Activated naive CD4-positive, alpha-beta T cell treated with anti-CD3 and anti-CD28 coated beads, Interleukin-2, amount 50 U/mL, for 72 hours (primary cell): ENCODE data around the gene PRSS16. TPM values are rescaled to one million over a fixed set of nuclear protein-coding genes. Genes with fewer than 3 reads are reported as not detected.

ENCODE experiments used
- ATAC-seq, 2 donors: fragments of 150-1000 bp; cut with Tn5 transposase; 2 replicates each; pipeline ENCODE4 v1.10.0; 2021; ENCODE audit warnings: mild to moderate bottlenecking in 2 of 2, moderate library complexity in 2 of 2
- DNase-seq, 2 donors: peaks; one replicate each; pipeline ENCODE4 v3.0.0; 2021 to 2022; ENCODE audit warnings: low spot score in 2 of 2
- H3K27ac Mint-ChIP-seq, 2 donors: one replicate each; pipeline ENCODE4 v1.8.0; 2022; ENCODE audit warnings: mild to moderate bottlenecking in 2 of 2, mixed read lengths in 2 of 2
- H3K36me3 Mint-ChIP-seq, 2 donors: one replicate each; pipeline ENCODE4 v1.8.0; 2022; ENCODE audit warnings: mixed read lengths in 2 of 2
- H3K9me3 Mint-ChIP-seq, 2 donors: one replicate each; pipeline ENCODE4 v1.8.0; 2022; ENCODE audit warnings: mixed read lengths in 2 of 2
- total RNA-seq, 2 donors: library from RNA; stranded (reverse); gene quantifications; one replicate each; pipeline ENCODE4 v1.2.3, GENCODE V29; 2022

Gene PRSS16
- total RNA-seq, 2 donors from 2014 or later: 1.3 to 2.5 TPM

DNA sequence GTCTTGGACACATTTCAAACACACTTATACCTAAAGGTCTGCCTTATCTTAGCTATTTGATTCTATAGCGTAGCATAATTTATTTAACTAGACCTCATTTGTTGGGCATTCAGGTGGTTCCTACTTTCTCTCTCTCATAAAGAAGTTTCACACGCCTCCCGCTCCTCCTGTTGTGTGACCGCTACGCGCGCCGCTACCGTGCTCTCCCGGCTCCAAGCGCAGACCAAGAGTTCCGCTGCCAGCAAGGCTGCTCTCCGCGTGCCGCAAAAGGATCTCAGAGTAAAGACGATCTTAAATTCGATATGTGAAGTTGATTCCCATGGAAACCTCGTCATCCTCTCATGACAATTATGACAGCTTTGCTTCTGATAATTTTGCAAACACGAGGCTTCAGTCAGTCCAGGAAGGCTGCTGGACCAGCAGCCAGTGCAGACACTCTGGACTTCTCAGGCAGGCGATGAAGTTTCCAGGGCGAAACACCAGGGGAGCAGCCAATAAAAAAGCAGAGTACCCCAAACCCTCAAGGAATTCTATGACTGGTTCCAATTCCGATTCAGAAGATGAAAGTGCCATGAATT lies 20.4 kb downstream of the PRSS16 start:
- Mint-ChIP-seq H3K36me3 (peaks cover 8 to 10% of the 10 kb centered on the region in 2 donors), H3K27ac (no peak overlapping the region), H3K9me3 (peaks cover 0 to 3% of the 10 kb centered on the region in 2 donors)
- DNase-seq: no peak
- no peak for ATAC-seq

DNA sequence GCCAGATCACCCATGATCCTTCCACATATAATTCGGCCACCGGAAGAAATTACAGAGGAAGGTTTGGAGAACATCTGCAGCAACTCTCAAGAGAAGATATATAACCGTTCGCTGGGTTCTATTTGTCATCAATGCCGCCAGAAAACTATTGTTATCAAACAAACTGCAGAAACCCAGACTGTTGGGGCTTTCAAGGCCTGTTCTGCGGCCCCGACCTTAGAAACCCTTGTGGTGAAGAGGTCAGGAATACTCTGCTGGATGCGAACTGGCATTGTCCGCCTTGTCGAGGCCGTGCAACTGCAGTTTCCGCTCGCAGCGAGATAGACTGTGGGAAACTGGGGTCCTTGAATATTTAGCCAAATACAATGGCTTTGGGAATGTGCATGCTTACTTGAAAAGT lies 21.3 kb downstream of the PRSS16 start:
- ATAC-seq (no peak), DNase-seq (no peak)
- Mint-ChIP-seq H3K27ac (no peak overlapping the region), H3K36me3 (peaks cover 8 to 10% of the 10 kb centered on the region in 2 donors), H3K9me3 (peaks cover 0 to 3% of the 10 kb centered on the region in 2 donors)

DNA sequence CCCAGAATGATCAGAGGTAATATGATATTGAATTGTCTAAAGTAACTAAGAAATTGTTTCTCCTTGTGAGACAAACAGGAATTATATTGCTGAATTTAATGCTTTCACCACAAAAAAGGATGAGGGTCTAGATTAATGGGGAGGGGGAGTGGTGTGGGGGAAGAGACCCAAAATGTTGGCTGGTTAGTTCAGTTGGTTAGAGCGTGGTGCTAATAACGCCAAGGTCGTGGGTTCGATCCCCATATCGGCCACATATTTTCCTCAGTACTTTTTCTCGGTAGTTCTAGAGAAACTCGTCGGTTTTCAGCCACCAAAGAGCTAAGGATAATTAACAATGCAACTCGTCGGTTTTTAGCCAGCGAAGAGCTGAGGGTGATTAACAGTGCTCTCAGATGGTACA lies 26.3 kb downstream of the PRSS16 start:
- no peak for DNase-seq
- Mint-ChIP-seq H3K9me3 (peaks cover 4 to 9% of the 10 kb centered on the region in 2 donors), H3K36me3 (peaks cover 7 to 21% of the 10 kb centered on the region in 2 donors), H3K27ac (no peak overlapping the region)
- ATAC-seq: no peak

DNA sequence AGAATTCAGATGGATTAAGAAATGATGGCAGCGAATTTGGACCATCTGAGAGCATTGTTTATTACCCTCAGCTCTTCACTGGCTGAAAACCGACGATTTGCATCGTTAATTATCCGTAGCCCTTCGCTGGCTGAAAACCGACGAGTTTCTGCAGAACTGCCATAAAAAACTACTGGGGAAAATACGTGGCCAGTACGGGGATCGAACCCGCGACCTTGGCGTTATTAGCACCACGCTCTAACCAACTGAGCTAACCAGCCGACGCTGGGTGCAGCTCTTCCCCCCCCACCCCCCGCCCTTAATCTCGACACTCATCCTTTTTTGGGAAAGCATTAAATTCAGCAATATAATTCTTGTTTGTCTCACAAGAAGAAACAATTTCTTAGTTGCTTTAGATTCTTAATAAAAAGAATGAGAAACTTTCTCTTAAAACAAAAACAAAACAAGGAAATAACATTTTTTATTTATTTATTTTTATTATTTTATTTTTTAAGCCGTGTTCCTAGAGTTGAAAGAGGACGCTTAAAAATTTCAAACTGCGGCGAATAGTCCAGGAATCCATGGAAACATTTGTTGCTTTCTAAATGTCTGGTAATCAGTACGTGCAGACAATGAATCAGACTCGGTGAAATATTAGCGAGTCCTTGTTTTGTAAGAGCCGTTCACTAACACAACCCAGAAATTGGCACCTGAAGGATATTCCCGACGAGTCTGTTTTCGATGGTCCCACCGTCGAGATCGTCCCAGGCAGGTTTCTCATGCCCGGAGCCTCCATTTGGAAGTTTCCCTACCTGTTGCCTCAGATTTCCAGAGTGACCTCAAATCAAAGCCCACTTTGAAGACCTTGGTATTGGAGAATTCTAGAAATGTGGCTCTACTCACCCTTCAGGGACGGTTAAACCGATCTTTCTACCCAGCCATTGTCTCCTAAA lies 27.8 kb downstream of the PRSS16 start:
- Mint-ChIP-seq H3K36me3 (peaks cover 7 to 24% of the 10 kb centered on the region in 2 donors), H3K27ac (no peak overlapping the region), H3K9me3 (peaks cover 4 to 9% of the 10 kb centered on the region in 2 donors)
- DNase-seq: no peak
- no peak for ATAC-seq

DNA sequence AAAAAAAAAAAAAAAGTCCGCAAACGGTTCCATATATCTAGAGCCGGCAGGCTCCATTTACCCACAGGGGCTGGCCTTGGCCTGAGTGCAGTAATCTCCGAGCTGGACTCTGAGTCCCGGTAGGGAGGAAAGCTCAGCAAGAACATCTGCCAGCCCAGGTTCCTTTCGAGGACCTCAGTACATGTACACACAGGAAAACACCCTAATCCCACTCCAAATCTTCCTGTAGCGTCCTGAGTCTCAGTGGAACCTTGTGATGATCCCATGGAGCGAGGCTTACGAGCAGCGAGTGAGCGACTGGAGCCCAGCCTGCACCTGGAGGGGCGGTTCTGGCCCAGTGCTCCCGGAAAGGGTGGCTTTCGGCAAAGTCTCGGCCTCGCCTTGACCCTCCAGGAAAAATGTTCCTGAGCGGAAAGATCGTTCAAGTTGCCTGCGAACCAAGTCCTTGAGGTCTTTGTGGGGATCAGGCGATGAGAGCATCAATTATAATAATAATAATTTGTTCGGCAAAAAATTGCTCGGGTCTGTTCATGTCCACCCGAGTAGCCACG lies 32.1 kb downstream of the PRSS16 start:
- ATAC-seq: peak in 1 of 2 donors; percentile 13
- peaks cover 8 to 17% of the 10 kb centered on the region in 2 donors for H3K9me3 Mint-ChIP-seq
- DNase-seq: no peak
- H3K27ac Mint-ChIP-seq: no peak overlapping the region
- H3K36me3 Mint-ChIP-seq: peaks cover 35 to 55% of the 10 kb centered on the region in 2 donors

DNA sequence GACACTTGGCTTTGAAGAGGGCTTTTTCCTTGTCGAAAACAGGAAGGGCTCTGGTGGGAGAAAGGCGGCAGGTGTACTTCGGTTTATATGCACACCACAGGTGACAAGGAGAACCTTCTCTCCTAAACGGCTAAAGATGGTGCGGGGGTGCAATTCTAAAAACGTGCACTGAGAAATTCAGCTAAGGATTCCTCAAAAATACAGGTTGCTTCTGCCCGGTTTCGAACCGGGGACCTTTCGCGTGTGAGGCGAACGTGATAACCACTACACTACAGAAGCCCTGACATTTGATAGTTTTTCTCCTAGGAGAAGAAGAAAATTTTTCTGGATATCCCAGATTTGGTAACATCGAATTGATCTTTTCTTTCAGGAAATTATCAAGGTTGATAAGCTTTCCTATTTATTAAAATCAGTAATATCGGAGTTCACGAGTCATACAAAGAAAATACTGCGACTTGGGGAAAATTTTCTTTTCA lies 32.6 kb downstream of the PRSS16 start:
- peak in 1 of 2 donors; percentile 38 for ATAC-seq
- peaks cover 40 to 60% of the 10 kb centered on the region in 2 donors for H3K36me3 Mint-ChIP-seq
- peak overlapping the region in 1 of 2 donors; percentile 60 for H3K27ac Mint-ChIP-seq
- peaks cover 11 to 21% of the 10 kb centered on the region in 2 donors for H3K9me3 Mint-ChIP-seq
- no peak for DNase-seq

DNA sequence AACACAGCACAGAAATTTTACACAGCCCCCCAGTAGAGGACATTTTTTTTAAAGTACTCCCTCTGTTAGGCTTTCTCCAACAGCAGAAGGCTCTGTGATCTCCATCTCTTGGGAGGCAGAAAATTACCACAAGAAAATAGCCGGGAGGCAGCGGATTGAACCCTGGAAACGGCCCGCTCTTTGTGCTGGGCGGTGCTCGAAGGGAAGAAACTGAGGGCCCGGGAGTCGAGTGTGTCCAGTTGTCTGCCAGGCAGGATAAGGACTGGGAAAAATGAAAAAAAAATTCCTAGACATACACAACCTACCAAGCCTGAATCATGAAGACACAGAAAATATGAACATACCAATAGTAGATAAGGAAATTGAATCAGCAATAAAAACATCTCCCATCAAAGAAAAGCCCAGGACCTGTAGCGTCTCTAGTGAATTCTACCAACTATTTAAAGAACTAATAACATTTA lies 33.1 kb downstream of the PRSS16 start:
- Mint-ChIP-seq H3K36me3 (peaks cover 45 to 65% of the 10 kb centered on the region in 2 donors), H3K27ac (peak overlapping the region in 1 of 2 donors; percentile 60), H3K9me3 (peaks cover 15 to 25% of the 10 kb centered on the region in 2 donors)
- DNase-seq (no peak), ATAC-seq (no peak)

DNA sequence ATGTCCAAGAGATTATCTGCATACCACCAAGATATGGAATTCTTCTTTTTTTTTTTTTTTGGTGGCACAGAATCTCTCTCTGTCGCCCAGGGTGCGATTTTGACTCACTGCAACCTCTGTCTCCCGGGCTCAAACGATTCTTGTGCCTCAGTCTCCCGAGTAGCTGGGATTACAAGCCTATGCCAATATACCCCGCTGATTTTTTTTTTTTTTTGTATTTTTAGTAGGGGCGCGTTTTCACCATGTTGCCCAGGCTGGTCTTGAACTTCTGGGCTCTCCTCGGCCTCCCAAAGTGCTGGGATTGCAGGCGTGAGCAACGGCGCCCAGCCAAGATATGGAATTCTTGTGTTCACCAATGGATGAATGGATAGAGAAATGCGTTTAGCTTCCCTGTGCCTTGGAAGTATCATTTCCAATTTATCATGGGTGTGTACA lies 33.6 kb downstream of the PRSS16 start:
- Mint-ChIP-seq H3K36me3 (peaks cover 46 to 68% of the 10 kb centered on the region in 2 donors), H3K9me3 (peaks cover 19 to 31% of the 10 kb centered on the region in 2 donors), H3K27ac (no peak overlapping the region)
- ATAC-seq: no peak
- no peak for DNase-seq

DNA sequence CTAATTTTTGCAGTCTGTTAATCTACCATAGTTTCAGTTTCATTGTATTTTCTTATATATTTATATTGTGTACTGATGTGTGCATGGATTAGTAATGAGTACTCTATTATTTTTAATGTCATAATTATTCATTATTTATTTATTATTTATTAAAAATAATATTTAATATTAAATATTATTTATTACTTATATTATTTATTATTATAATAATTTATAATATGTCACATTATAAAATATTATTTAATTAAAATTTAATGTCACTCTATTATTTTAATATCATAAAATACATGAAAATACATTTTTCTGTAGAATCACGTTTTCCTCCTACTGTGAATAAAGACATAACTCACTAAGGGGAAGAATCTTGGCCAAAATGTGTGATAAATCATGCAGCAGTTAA lies 34.1 kb downstream of the PRSS16 start:
- Mint-ChIP-seq H3K9me3 (peaks cover 23 to 33% of the 10 kb centered on the region in 2 donors), H3K27ac (no peak overlapping the region), H3K36me3 (peaks cover 48 to 68% of the 10 kb centered on the region in 2 donors)
- DNase-seq (no peak), ATAC-seq (no peak)

DNA sequence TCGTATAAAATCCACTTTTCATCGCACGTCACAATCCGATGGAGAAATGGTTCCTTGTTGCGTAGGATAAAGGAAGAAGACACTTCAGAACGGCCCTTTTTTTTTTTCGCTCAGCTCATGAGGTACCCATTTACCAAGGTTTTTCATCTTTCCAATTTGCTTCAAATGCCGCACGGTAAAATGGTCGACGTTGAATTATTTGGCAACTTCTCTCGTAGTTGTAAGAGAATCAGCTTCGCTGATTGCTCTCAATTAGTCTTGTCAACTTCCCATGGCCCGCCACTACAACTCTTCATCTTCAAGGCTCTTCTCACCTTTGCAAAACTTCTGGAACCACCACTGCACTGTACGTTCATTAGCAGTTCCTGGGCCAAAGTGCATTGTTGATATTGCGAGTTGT lies 35.8 kb downstream of the PRSS16 start:
- Mint-ChIP-seq H3K36me3 (peaks cover 57 to 70% of the 10 kb centered on the region in 2 donors), H3K27ac (peak overlapping the region in 1 of 2 donors; percentile 79), H3K9me3 (peaks cover 19 to 27% of the 10 kb centered on the region in 2 donors)
- ATAC-seq (no peak), DNase-seq (no peak)

DNA sequence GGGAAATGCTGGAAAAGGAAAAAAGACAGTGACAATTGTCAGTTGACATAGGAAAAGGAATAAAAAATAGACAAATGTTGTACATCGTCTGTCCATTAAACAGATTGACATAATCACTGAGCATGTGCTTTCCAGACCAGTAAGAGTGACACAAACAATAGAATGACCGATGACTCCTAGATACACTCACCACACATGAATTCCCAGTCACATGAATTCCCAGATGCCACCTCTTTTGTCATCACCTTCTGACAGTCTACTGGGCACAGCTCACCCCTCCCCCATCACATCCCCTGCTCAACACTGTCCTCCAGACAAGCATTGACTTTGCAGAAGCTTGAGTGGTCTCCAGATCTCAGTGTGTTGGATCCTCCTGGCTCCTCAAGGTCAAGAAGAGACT lies 38.6 kb downstream of the PRSS16 start:
- peaks cover 30 to 42% of the 10 kb centered on the region in 2 donors for H3K9me3 Mint-ChIP-seq
- peaks cover 76 to 77% of the 10 kb centered on the region in 2 donors for H3K36me3 Mint-ChIP-seq
- DNase-seq (no peak), ATAC-seq (no peak)
- H3K27ac Mint-ChIP-seq: no peak overlapping the region

DNA sequence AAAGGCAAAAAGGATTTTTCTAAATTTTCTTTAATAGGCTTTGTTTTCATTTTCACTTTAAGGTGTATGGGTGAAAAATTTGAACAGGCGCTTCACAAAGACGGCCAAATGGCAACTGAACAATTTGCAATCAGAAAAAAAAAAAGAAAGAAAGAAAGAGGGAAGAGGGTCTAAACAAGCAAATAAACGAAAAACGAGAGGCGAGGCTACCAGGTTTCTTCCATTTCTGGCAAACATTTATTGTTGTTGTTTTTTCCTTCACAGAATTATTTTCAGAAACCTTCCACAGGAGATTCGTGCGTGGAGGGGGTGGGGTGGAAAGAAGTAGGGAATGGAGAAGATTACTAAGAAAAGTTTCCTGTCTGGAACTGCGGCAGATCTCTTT lies 40.2 kb downstream of the PRSS16 start:
- ATAC-seq: no peak
- peaks cover 76% of the 10 kb centered on the region in 2 donors for H3K36me3 Mint-ChIP-seq
- no peak for DNase-seq
- H3K9me3 Mint-ChIP-seq: peaks cover 37 to 48% of the 10 kb centered on the region in 2 donors
- H3K27ac Mint-ChIP-seq: no peak overlapping the region

DNA sequence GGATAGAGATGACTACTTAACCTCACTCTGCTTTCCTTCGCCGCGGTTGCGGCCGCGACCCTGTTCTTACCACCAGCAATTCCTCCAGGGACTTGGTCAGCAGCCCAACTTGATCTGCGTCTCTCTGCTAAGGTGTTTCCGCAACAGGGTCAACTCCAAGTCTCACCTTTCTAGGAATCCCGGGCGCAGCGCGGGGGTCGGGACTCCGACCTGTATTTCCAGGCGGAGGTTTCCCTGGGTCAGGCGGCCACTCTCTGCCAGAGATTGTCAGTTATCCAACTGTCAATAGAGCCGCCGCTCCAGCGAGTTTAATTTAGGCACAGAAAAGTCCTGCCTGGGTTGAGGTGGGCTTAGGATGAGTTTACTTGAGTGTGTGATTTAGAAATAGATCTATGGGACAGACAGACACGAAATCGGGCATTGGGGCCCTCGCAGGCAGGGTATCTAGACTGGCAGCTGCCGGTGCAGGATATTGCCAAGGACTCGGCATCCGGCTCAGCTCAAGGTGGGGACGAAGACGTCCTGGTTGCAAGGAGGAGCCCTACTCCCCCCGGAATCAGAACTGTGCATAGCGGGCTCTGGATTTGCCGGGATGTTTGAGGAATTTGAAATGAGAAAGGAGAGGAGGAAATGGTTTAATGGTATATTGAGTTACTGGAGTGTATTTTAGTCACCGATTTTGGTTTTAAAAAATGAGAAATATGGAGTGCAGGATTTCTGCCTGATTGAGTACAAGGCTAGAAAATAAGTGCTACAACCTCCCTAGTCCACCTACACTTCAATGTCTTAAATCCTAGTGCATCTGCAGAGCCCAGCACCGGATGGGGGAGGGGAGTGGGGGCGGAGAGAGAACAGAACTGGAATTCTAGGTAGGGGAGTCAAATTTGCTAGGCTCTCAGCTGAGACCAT lies 40.9 kb downstream of the PRSS16 start:
- H3K27ac Mint-ChIP-seq: peak overlapping the region in 1 of 2 donors; percentile 30
- peaks cover 69 to 72% of the 10 kb centered on the region in 2 donors for H3K36me3 Mint-ChIP-seq
- ATAC-seq: no peak
- DNase-seq: no peak
- peaks cover 37 to 46% of the 10 kb centered on the region in 2 donors for H3K9me3 Mint-ChIP-seq

DNA sequence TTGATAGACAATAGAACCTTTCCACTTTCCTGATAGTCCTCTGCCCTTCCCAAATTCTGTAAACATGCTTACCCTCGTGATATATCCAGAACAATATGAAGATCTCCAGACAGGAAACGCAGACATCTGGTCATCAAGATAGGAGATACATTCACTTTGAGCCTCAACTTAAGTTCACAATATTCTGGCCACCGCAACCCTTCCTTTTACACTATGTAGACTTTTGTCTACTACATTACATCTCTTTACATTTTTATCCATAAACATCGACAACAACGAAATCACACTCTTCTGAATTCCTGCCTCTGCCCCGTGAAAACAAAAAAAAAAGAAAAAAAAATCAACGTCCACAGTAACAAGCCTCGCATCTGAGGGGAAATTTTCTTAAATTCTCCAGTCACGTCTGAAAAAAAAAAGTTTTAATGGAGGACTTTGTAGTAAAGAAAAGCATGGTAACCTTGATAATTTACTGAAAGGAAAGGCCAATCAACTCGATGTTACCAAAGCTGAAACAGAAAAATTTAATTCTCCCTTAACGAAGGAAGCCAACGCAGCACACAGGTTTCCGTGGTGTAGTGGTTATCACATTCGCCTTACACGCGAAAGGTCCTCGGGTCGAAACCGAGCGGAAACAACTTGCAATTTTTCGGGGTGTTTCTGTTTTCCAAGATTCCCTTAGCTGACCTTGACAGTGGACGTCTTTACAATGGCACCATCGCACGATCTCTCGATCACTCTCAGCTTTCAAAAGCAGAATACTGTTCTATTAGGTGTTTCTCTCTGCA lies 42.8 kb downstream of the PRSS16 start:
- DNase-seq: no peak
- ATAC-seq: no peak
- Mint-ChIP-seq H3K9me3 (peaks cover 38 to 44% of the 10 kb centered on the region in 2 donors), H3K36me3 (peaks cover 63 to 66% of the 10 kb centered on the region in 2 donors), H3K27ac (no peak overlapping the region)

DNA sequence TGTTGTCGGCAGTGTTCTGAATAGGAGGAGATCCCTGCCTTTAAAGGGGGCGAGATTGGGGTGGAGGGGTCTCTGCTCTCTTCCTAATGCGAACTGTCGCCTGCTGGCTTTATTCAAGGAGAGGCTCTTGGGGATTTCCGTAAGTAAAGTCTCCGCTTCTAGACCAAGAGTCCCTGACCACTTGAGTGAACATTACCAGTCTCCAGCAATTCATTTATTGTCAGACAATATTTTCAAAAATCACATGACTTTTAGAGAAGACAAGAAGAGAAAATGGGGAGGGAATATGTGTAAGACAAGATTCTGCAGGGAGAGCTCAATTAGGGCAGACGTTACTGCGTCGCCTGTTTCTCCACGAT lies 43.3 kb downstream of the PRSS16 start:
- peaks cover 38 to 39% of the 10 kb centered on the region in 2 donors for H3K9me3 Mint-ChIP-seq
- peaks cover 63 to 66% of the 10 kb centered on the region in 2 donors for H3K36me3 Mint-ChIP-seq
- no peak for ATAC-seq
- no peak for DNase-seq
- peak overlapping the region in 1 of 2 donors; percentile 81 for H3K27ac Mint-ChIP-seq
